Embryonic facial prominence (tissue), 1 donor: ENCODE measurements around the gene PTPRN2.
"Not testable (repeated sequence)": the region's sequence is repeated elsewhere in the genome, so short reads cannot be mapped to it uniquely, and the experiment has no call there.

ENCODE experiments used
- DNase-seq: peaks from one replicate; pipeline ENCODE4 v3.0.0-alpha.2; 2016; ENCODE audit errors: extremely low spot score

The PTPRN2 gene

DNA sequence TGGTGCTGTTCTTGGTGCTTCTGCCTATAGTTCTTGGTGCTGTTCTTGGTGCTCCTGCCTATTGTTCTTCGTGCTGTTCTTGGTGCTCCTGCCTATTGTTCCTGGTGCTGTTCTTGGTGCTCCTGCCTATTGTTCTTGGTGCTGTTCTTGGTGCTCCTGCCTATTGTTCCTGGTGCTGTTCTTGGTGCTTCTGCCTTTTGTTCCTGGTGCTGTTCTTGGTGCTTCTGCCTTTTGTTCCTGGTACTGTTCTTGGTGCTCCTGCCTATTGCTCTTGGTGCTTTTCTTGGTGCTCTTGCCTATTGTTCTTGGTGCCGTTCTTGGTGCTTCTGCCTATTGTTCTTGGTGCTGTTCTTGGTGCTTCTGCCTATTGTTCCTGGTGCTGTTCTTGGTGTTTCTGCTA is 71.1 kb downstream of the PTPRN2 start:
- DNase-seq: no peak

- no peak for DNase-seq
Observed at GRCh38 chr7:158512869-158513268, 74.8 kb downstream of the PTPRN2 start.

- no peak for DNase-seq
Observed at GRCh38 chr7:158512042-158512441, 75.6 kb downstream of the PTPRN2 start.

GRCh38 chr7:158508802-158509385 is 78.7 kb downstream of the PTPRN2 start:
- no peak for DNase-seq

GRCh38 chr7:158508321-158508720 is 79.3 kb downstream of the PTPRN2 start:
- DNase-seq: not testable (repeated sequence)

- no peak for DNase-seq
Observed at GRCh38 chr7:158507917-158508316, 79.7 kb downstream of the PTPRN2 start.

DNA sequence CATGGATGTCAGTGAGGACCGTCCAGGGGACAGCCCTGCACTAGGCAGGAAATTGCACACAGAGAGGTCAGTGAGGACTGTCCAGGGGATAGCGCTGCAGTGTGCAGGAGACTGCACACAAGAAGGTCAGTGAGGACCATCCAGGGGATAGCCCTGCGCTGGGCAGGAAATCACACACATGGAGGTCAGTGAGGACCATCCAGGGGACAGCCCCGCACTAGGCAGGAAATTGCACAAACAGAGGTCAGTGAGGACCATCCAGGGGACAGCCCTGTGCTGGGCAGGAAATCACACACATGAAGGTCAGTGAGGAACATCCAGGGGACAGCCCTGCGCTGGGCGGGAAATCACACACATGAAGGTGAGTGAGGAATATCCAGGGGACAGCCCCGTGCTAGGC is 80.4 kb downstream of the PTPRN2 start:
- DNase-seq: not testable (repeated sequence)

DNA sequence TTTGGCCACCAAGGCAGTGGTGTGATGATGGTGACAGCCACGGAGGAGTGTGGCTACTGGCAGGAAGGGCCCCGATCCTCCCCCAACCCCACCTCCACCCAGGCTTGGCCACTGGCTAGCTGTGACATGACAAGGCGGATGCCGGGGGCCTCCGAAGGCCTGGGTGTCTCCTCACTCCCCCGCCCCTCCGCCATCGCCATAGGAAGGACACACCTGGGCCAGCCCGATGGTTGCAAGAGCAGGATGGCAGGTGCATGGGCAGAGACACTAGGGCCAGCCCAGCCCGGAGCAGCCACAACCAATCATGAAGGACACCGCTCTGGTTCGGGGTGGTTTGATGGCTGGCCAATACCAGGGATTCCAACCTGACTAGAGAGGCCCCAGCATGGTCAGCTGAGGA is 81.0 kb downstream of the PTPRN2 start:
- DNase-seq: no peak

DNA sequence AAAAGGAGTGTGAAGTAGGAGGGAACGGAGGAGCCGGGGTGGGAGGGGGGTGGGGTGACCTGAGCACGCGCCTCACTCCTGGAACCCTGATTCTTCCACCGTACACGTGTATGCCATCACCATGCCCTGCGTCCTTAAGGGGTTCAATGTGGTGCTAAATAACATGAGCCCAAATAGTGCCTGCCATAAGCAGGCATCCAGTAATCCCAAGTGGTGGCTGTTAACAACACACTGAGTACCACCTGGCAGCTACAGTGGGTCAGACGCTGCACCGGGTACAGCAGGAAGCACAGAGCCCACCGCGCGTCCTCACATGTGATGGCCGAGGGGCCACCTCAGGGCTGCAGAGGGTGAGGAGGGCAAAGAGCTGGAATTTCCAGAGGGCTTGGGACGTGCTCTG is 81.9 kb downstream of the PTPRN2 start:
- DNase-seq: no peak

DNA sequence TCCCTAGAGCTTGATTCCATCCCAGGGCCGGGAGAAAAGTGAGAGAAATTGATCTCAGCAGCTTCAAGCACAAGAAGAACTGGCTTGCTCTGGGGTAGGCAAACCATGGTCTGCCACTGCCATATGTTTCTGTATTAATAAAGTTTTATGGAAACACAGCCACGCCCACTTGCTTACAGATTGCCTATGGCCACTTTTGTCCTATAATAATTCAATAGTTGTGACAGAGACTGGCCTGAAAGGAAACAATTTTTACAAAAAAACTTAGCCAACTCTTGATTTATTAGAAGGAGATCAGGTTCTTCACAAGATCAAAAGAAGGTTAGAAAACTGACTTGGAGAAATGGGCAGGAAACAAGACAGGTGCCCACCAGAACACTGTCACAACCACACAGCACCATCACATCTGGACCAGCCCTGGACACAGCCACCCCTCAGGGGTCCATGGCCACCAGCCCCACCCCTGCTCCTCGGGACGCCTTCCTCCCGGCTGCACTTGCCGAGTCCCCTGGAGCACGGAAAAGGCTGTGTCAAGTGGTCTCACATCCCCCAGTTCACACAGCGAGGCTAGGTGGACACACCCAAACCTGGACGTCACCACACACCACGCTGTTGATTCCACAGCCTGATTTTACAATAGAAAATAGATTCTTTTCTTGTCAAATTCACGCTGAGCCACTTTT is 85.4 kb downstream of the PTPRN2 start:
- no peak for DNase-seq

GRCh38 chr7:158501393-158502067 is 86.1 kb downstream of the PTPRN2 start:
- no peak for DNase-seq

DNA sequence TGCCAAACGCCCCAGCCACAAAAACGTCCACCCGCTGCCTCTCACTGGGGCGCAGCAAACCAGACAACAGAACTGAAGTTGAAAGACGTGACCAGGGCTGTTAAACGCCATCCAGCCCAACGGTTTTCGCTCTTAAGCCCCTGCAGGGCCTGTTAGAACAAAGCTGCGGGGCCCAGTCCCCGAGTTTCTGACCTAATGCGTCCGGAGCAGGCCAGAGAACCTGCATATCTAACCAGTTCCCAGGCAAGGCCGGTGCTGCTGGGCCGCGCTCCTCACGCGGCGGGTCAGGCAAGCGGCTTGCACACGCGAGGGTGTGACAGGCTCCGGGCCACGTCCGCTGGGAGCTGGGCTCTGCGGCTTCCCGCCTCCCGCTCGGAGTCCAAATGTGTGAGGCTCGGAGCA is 87.0 kb downstream of the PTPRN2 start:
- DNase-seq: no peak

DNA sequence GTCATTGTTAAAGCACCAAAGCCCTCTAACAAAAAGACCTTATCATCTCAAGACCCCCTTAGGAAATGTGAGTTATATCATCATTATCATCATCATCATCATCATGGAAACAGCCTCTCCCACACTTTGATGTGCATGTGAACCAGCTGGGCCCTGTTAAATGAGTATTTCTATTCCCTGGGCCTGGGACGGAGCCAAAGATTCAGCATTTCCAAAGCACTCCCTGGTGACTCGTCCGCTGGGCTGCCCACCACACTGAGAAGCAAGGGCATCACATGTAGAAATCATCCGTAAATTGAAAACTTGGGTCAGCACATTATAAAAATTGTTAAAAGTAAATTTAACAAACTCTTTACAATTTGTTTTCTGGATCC is 88.6 kb downstream of the PTPRN2 start:
- no peak for DNase-seq

DNA sequence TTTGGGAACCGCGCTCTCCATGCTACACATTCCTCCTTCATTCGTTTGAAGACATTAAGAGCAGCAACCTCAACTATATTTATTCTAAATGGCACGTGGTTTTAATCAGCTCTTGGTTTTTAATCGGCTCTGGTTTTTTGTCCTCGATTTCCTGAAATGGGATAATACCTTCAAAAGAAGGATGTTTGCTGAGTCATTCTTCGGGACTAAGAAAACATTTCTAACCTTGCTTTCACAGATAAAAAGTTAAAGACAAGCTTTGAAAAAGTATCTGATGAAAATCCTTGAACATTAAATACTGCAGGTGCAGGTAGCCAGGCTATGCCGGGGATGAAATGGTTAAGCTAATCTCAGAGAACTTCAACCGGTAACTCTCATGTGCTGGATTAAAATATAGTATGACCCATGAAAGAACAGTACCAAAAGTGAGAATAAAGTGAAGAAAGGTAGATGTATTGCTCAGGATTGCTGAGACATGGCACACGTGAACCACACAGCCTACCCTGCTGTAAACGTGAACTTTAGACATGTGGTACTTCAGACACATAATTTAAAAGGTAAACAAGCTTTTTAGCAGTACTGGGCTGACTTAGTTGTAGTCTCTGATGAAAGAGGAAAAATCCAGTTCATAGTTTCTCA is 89.1 kb downstream of the PTPRN2 start:
- DNase-seq: no peak

- no peak for DNase-seq
Observed at GRCh38 chr7:158497627-158498026, 90.0 kb downstream of the PTPRN2 start.

DNA sequence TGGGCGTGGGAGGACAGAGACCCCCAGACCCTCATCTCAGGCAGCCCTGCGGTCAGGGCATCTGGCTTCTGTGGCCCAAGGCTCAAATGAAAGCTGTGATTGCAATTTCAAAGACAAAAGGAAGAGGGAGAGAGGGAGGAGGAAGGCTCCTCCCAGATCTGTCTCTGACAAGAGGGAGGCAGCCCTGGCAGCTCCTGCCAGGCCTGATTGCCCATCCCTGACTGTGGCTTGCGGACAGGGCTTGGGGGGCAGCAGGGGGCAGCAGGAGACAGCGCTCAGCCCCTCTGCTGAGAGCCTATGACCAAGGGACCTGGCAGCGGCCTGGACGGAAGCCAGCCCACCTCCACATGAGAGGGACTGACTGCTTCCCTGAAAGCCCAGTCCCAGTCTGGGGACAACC is 91.8 kb downstream of the PTPRN2 start:
- no peak for DNase-seq

DNA sequence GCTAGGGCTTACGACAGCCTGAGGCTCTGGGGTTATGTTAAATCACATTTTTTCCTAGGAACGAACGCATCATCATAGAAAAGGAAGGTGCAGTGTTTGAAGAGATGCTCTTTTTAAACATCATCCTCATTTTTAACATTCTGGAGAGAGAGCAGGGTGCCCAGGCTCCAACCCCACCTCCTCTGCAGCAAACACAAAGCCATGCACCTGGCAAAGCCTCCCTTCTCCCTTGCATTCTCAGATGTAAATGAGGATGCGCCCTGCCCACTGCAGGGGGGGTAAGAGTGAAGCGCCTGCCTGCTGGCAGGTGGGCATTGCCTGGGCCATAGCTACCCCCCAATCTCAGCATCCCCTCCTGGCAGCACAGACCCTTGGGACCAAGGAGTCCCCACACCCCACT is 92.4 kb downstream of the PTPRN2 start:
- DNase-seq: no peak

DNA sequence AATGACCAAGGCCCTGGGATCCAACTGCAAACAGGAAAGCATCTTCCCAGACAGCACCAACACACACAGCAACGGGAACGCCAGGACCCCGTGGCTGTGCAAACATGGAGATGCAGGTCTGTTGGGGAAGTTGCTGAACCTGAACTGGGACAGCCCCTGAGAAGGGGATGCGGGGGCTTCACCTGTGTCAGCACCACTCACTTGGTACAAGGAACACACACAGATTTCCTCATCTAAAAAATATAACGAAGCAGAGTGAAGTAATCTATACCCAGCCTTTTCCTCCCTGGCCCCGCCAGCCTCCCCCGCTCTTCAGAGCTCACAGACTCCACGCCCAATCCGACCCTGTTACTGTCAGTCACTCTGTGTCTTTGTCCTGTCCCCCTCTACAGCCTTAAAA is 93.0 kb downstream of the PTPRN2 start:
- no peak for DNase-seq

- DNase-seq: no peak
Observed at GRCh38 chr7:158494162-158494586, 93.4 kb downstream of the PTPRN2 start.

DNA sequence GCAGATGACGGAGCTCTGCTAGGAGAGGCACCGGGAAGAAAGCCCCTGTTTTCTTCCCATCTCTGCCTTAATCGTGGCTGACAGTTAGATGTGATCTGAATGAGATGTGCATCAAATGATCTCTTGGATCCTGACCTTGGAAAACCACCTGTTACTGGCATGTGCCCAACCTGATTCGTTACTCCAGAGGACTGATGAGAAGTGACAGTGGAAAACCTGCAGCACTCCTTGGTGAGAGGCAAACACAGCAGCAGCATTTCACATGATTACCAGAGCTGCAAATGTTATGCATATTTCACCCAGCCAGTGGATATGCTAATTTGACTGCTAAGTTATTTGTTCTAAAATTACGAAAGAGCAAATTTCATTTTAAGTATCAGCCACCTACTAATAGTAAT is 95.3 kb downstream of the PTPRN2 start:
- no peak for DNase-seq

- no peak for DNase-seq
Observed at GRCh38 chr7:158491094-158491493, 96.5 kb downstream of the PTPRN2 start.

GRCh38 chr7:158490171-158490782 is 97.3 kb downstream of the PTPRN2 start:
- no peak for DNase-seq
